Stimulated activated naive B cell treated with anti-CD40 and anti-IgM and Interleukin-4, amounts not matched to agents 10 μg/mL and 1 μg/mL and 100 μg/mL, for 72 hours (primary cell): ENCODE results near the gene PCDHB12.
A peak's percentile ranks its signal among the peaks of the same experiment; 100 is the strongest.
"Not testable (repeated sequence)": the region's sequence is repeated elsewhere in the genome, so short reads cannot be mapped to it uniquely, and the experiment has no call there.

Experiments used
- ATAC-seq, 2 donors: fragments of 150-1000 bp; cut with Tn5 transposase; replicated peaks; 2 replicates each; pipeline ENCODE4 v1.10.0; 2021; ENCODE audit warnings: moderate library complexity in 1 of 2
- DNase-seq: peaks from one replicate; pipeline ENCODE4 v3.0.0; 2021
- H3K27ac Mint-ChIP-seq: one replicate; pipeline ENCODE4 v1.8.0; 2022; ENCODE audit warnings: mild to moderate bottlenecking, mixed read lengths
- H3K27me3 Mint-ChIP-seq, 2 donors: one replicate each; pipeline ENCODE4 v1.8.0; 2022; ENCODE audit warnings: mixed read lengths in 2 of 2
- H3K36me3 Mint-ChIP-seq, 2 donors: one replicate each; pipeline ENCODE4 v1.8.0; 2022; ENCODE audit warnings: mixed read lengths in 2 of 2, mild to moderate bottlenecking in 1 of 2
- H3K4me1 Mint-ChIP-seq, 2 donors: one replicate each; pipeline ENCODE4 v1.8.0; 2022; ENCODE audit warnings: mixed read lengths in 2 of 2, mild to moderate bottlenecking in 1 of 2
- H3K4me3 Mint-ChIP-seq, 2 donors: one replicate each; pipeline ENCODE4 v1.8.0; 2022; ENCODE audit warnings: mild to moderate bottlenecking in 2 of 2, mixed read lengths in 2 of 2, moderate library complexity in 1 of 2
- H3K9me3 Mint-ChIP-seq, 2 donors: one replicate each; pipeline ENCODE4 v1.8.0; 2022; ENCODE audit warnings: mixed read lengths in 2 of 2, mild to moderate bottlenecking in 1 of 2

PCDHB12 gene

GRCh38 chr5:141208478-141208877 lies at the start of gene PCDHB12:
Gene PCDHB12, plus strand, starts transcription at chr5:141208719. Its CDS starts 189 bp downstream, at chr5:141208908.
- Mint-ChIP-seq H3K4me1 (no peaks in the 10 kb centered on the region), H3K36me3 (peaks cover 6 to 8% of the 10 kb centered on the region in 2 donors), H3K27me3 (peaks cover 48 to 57% of the 10 kb centered on the region in 2 donors), H3K27ac (no peak within 1 kb of the TSS), H3K9me3 (peaks cover 6 to 7% of the 10 kb centered on the region in 2 donors), H3K4me3 (no peak within 1 kb of the TSS)
- DNase-seq (no peak), ATAC-seq (no peak)

GRCh38 chr5:141172381-141173204 lies 35.9 kb upstream of the PCDHB12 start, which contains the start of gene PCDHB7:
Gene PCDHB7, plus strand, starts transcription at chr5:141172644. Its CDS starts 192 bp downstream, at chr5:141172836.
- Mint-ChIP-seq H3K9me3 (peaks cover 13 to 17% of the 10 kb centered on the region in 2 donors), H3K4me1 (peaks cover 0 to 3% of the 10 kb centered on the region in 2 donors), H3K27ac (no peak within 1 kb of the TSS), H3K4me3 (peak within 1 kb of the TSS; percentile 11 to 14), H3K27me3 (peaks cover 44 to 45% of the 10 kb centered on the region in 2 donors), H3K36me3 (peaks cover 0 to 4% of the 10 kb centered on the region in 2 donors)
- ATAC-seq, result no peak
- DNase-seq, result no peak

DNA sequence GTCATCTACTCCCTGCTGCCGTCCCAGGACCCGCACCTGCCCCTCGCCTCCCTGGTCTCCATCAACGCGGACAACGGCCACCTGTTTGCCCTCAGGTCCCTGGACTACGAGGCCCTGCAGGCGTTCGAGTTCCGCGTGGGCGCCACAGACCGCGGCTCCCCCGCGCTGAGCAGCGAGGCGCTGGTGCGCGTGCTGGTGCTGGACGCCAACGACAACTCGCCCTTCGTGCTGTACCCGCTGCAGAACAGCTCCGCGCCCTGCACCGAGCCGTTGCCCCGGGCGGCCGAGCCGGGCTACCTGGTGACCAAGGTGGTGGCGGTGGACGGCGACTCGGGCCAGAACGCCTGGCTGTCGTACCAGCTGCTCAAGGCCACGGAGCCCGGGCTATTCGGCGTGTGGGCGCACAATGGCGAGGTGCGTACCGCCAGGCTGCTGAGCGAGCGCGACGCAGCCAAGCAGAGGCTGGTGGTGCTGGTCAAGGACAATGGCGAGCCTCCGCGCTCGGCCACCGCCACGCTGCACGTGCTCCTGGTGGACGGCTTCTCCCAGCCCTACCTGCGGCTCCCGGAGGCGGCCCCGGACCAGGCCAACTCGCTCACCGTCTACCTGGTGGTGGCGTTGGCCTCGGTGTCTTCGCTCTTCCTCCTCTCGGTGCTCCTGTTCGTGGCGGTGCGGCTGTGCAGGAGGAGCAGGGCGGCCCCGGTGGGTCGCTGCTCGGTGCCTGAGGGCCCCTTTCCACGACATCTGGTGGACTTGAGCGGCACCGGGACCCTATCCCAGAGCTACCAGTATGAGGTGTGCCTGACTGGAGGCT lies 34.0 kb upstream of the PCDHB12 start:
- Mint-ChIP-seq H3K9me3 (peaks cover 12 to 13% of the 10 kb centered on the region in 2 donors), H3K27me3 (peaks cover 32% of the 10 kb centered on the region in 2 donors)
- not testable (repeated sequence) for DNase-seq, H3K4me3 Mint-ChIP-seq, H3K36me3 Mint-ChIP-seq, ATAC-seq, H3K4me1 Mint-ChIP-seq, H3K27ac Mint-ChIP-seq

DNA sequence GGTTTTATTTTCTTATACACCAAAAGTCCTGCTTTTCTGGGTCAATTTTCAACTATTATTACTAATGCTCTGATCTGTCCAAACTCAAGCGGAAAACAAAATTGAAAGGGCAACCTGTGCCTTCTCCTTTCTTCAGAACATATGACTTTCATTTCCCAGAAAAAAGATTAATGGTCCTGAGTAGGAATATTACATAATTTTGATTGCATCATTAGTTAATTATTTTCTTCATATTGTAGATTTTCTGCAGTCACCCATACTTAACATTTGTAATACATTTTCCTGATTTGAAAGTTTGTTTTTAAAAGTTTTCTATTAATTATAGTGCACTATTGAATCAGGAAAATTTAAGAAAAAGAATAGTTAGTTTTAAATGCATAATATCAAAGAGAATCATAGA lies 32.6 kb upstream of the PCDHB12 start:
- Mint-ChIP-seq H3K9me3 (peaks cover 12% of the 10 kb centered on the region in 2 donors), H3K36me3 (peaks cover 2 to 4% of the 10 kb centered on the region in 2 donors), H3K27me3 (peaks cover 23 to 29% of the 10 kb centered on the region in 2 donors), H3K4me1 (peaks cover 0 to 3% of the 10 kb centered on the region in 2 donors), H3K4me3 (no peak overlapping the region), H3K27ac (no peak overlapping the region)
- DNase-seq (no peak), ATAC-seq (no peak)

DNA sequence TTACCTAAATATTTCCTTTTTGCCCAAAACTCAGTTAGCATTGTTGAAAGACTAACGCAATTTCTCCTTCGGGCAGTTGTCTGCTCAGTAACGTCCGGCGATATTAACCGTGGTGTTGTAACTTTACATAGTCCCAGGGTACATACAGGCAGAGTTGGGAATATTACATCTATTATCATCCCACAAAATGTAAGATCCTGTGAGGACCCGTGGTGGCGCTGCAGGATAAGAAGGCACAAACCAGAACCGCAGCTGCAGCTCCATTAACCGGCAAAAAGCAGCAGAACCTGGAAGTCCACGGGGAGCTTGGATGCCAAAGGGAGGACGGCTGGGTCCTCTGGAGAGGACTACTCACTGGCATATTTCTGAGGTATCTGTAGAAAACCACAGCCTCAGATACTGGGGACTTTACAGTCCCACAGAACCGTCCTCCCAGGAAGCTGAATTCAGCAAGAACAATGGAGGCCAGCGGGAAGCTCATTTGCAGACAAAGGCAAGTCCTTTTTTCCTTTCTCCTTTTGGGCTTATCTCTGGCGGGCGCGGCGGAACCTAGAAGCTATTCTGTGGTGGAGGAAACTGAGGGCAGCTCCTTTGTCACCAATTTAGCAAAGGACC lies 30.8 kb upstream of the PCDHB12 start, which contains the start of gene PCDHB8:
TSS of gene PCDHB8 (plus strand) at position 214 of the 615 bp plus-strand sequence. CDS start at position 459, 245 bp downstream.
- H3K4me3 Mint-ChIP-seq, ATAC-seq, H3K27ac Mint-ChIP-seq, H3K4me1 Mint-ChIP-seq, DNase-seq, H3K36me3 Mint-ChIP-seq: not testable (repeated sequence)
- Mint-ChIP-seq H3K9me3 (peaks cover 11 to 14% of the 10 kb centered on the region in 2 donors), H3K27me3 (peaks cover 31 to 36% of the 10 kb centered on the region in 2 donors)

- H3K27ac Mint-ChIP-seq, H3K4me3 Mint-ChIP-seq, H3K9me3 Mint-ChIP-seq, H3K36me3 Mint-ChIP-seq, ATAC-seq, H3K4me1 Mint-ChIP-seq, DNase-seq: not testable (repeated sequence)
- H3K27me3 Mint-ChIP-seq, result peaks cover 27 to 31% of the 10 kb centered on the region in 2 donors
Measured at GRCh38 chr5:141179371-141179770, 29.1 kb upstream of the PCDHB12 start.

DNA sequence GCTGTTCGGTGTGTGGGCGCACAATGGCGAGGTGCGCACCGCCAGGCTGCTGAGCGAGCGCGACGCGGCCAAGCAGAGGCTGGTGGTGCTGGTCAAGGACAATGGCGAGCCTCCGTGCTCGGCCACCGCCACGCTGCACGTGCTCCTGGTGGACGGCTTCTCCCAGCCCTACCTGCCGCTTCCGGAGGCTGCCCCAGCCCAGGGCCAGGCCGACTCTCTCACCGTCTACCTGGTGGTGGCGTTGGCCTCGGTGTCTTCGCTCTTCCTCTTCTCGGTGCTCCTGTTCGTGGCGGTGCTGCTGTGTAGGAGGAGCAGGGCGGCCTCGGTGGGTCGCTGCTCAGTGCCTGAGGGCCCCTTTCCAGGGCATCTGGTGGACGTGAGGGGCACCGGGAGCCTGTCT lies 28.6 kb upstream of the PCDHB12 start:
- ATAC-seq, H3K4me3 Mint-ChIP-seq, H3K9me3 Mint-ChIP-seq: not testable (repeated sequence)

GRCh38 chr5:141180313-141180712 lies 28.2 kb upstream of the PCDHB12 start:
- Mint-ChIP-seq H3K4me1 (peaks cover 0 to 2% of the 10 kb centered on the region in 2 donors), H3K9me3 (peaks cover 8 to 10% of the 10 kb centered on the region in 2 donors), H3K4me3 (no peak overlapping the region), H3K36me3 (peaks cover 8 to 13% of the 10 kb centered on the region in 2 donors), H3K27ac (peak overlapping the region; percentile 42), H3K27me3 (peaks cover 36 to 37% of the 10 kb centered on the region in 2 donors)
- ATAC-seq (no peak), DNase-seq (no peak)

More for the DNA sequence above, 28.6 kb upstream of the PCDHB12 start:
- not testable (repeated sequence) for DNase-seq, H3K4me1 Mint-ChIP-seq
- Mint-ChIP-seq H3K27me3 (peaks cover 32 to 33% of the 10 kb centered on the region in 2 donors), H3K36me3 (peaks cover 8 to 13% of the 10 kb centered on the region in 2 donors), H3K27ac (peak overlapping the region; percentile 42)

DNA sequence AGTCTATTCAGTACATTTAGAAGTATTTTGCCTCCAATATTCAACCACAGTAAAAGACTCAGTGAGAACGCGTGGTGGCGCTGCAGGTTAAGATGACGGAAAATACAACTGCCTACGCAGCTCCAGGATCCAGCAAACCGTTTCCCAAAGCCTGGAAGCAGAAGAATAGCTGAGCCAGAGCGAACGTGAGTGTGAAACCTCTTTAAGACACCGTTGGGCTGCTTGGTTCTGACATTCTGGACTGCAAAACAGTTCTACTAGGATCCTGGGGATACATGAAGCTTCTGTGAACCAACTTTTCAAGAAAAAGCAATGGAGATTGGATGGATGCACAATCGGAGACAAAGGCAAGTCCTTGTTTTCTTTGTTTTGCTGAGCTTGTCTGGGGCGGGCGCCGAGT lies 26.3 kb upstream of the PCDHB12 start, which contains the start of gene PCDHB16:
TSS of gene PCDHB16 (plus strand) at position 140 of the 400 bp plus-strand sequence. CDS start at position 313, 173 bp downstream.
- H3K4me1 Mint-ChIP-seq, result peaks cover 5 to 6% of the 10 kb centered on the region in 2 donors
- H3K36me3 Mint-ChIP-seq, result peaks cover 13 to 16% of the 10 kb centered on the region in 2 donors
- DNase-seq, result no peak
- no peak within 1 kb of the TSS for H3K4me3 Mint-ChIP-seq
- H3K9me3 Mint-ChIP-seq, result peaks cover 13 to 14% of the 10 kb centered on the region in 2 donors
- no peak for ATAC-seq
- peak within 1 kb of the TSS; percentile 79 for H3K27ac Mint-ChIP-seq
- H3K27me3 Mint-ChIP-seq, result peaks cover 50 to 52% of the 10 kb centered on the region in 2 donors

DNA sequence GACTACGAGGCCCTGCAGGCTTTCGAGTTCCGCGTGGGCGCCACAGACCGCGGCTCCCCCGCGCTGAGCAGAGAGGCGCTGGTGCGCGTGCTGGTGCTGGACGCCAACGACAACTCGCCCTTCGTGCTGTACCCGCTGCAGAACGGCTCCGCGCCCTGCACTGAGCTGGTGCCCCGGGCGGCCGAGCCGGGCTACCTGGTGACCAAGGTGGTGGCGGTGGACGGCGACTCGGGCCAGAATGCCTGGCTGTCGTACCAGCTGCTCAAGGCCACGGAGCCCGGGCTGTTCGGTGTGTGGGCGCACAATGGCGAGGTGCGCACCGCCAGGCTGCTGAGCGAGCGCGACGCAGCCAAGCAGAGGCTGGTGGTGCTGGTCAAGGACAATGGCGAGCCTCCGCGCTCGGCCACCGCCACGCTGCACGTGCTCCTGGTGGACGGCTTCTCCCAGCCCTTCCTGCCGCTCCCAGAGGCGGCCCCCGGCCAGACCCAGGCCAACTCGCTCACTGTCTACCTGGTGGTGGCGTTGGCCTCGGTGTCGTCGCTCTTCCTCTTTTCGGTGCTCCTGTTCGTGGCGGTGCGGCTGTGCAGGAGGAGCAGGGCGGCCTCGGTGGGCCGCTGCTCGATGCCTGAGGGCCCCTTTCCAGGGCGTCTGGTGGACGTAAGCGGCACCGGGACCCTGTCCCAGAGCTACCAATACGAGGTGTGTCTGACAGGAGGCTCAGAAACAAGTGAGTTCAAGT lies 24.2 kb upstream of the PCDHB12 start:
- Mint-ChIP-seq H3K36me3 (peaks cover 19 to 21% of the 10 kb centered on the region in 2 donors), H3K27me3 (peaks cover 62 to 67% of the 10 kb centered on the region in 2 donors), H3K4me3 (peak overlapping the region; percentile 25 to 39), H3K9me3 (peaks cover 17 to 20% of the 10 kb centered on the region in 2 donors)
- not testable (repeated sequence) for ATAC-seq, DNase-seq, H3K27ac Mint-ChIP-seq, H3K4me1 Mint-ChIP-seq

DNA sequence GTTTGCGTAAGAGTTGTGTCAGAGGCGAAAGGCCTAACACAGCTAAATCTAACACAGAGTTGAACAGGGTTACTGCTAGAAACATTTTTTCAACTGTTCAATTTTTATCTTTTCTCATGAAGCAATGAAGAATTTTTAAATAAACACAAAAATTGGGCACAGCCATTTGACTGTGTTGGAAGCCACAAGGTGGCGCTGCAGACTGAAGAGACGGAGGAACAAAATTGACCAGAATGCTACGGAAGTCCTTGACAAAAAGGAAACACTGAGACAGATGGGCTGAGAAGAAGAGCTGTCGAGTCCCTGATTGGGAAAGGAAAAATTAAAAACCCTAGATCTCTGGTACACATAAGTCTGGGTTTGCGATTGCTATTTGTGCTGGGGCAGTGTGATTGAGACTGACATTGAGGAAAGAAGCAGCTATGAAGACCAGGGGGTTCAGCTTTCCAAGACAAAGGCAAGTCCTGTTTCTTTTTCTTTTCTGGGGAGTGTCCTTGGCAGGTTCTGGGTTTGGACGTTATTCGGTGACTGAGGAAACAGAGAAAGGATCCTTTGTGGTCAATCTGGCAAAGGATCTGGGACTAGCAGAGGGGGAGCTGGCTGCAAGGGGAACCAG lies 21.5 kb upstream of the PCDHB12 start, which contains the start of gene PCDHB9:
TSS of gene PCDHB9 (plus strand) at position 265 of the 616 bp plus-strand sequence. CDS start at position 423, 158 bp downstream.
- DNase-seq (no peak), ATAC-seq (no peak)

GRCh38 chr5:141188682-141189081 lies 19.8 kb upstream of the PCDHB12 start:
- H3K4me1 Mint-ChIP-seq, result not testable (repeated sequence)

More for the DNA sequence above, 21.5 kb upstream of the PCDHB12 start, which contains the start of gene PCDHB9:
- Mint-ChIP-seq H3K4me3 (peak within 1 kb of the TSS; percentile 65 to 67), H3K27ac (no peak within 1 kb of the TSS), H3K4me1 (peaks cover 6 to 7% of the 10 kb centered on the region in 2 donors), H3K9me3 (peaks cover 21 to 24% of the 10 kb centered on the region in 2 donors), H3K36me3 (peaks cover 16 to 27% of the 10 kb centered on the region in 2 donors), H3K27me3 (peaks cover 67 to 77% of the 10 kb centered on the region in 2 donors)

More at GRCh38 chr5:141188682-141189081, 19.8 kb upstream of the PCDHB12 start:
- peaks cover 14 to 27% of the 10 kb centered on the region in 2 donors for H3K9me3 Mint-ChIP-seq
- not testable (repeated sequence) for H3K4me3 Mint-ChIP-seq, ATAC-seq, DNase-seq, H3K27ac Mint-ChIP-seq
- peaks cover 63 to 75% of the 10 kb centered on the region in 2 donors for H3K27me3 Mint-ChIP-seq
- H3K36me3 Mint-ChIP-seq, result peaks cover 13 to 26% of the 10 kb centered on the region in 2 donors
